ENCODE data around the gene WDR83. TPM values are rescaled to one million over a fixed set of nuclear protein-coding genes. Genes with fewer than 3 reads are reported as not detected.

The WDR83 gene
- total and polyA plus RNA-seq, 2 of the 8 experiments (the other 6 are each of a cell fraction or from before 2014, with no cell fraction given): 12.6 to 15.3 TPM

DNA sequence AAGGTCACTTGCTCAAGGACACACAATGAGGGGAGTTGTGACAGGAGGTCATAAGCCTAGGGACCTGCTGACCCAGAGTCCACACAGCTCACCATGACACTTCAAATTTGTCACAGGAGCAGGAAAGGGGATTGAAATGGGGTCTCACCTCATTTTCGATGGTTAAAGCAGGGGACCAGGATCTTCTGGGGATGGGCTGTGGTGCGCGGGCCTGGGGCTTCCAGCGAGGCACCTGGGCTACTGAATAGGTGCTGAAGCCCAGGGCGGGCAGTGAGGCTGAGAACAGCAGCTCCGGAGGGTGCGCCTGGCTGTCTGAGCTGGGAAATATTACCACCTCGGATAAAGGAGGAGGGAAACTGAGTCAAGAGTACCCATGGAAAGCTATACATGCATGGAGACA is 11.1 kb upstream of the WDR83 start (continued):
- TF ChIP-seq CTBP2 (IDR thresholded peaks at IDR 0.05; ENCODE audit: borderline replicate concordance, insufficient read depth, insufficient read length, low read length): no peak
- TF ChIP-seq RXRA (IDR thresholded peaks at IDR 0.05; ENCODE audit: insufficient read depth, low read depth, low read length): no peak
- no peak for TF ChIP-seq BACH1 (IDR thresholded peaks at IDR 0.05; ENCODE audit: low read length)
- TF ChIP-seq KDM1A (IDR thresholded peaks at IDR 0.05; ENCODE audit: borderline replicate concordance, low read length): no peak

Data from H1 (cell line).